NT2/D1 (cell line): ENCODE data around the gene CWF19L2.

Experiments
- SUZ12 ChIP-seq: IDR thresholded peaks from 2 replicates; pipeline ENCODE4 v1.6.1; 2011; ENCODE audit not compliant: insufficient read length, insufficient read depth; ENCODE audit errors: extremely low read depth
- YY1 ChIP-seq: IDR thresholded peaks from 2 replicates; pipeline ENCODE4 v1.6.1; 2011; ENCODE audit not compliant: insufficient read length, insufficient read depth
- ZNF274 ChIP-seq: IDR thresholded peaks from 2 replicates; pipeline ENCODE4 v1.6.1; 2011; ENCODE audit warnings: mild to moderate bottlenecking, low read depth, low read length

- TF ChIP-seq ZNF274 (no peak), SUZ12 (no peak), YY1 (no peak)
Observed at GRCh38 chr11:107331728-107332127, 125.9 kb downstream of the CWF19L2 start.
